Epithelial cell of esophagus (primary cell): ENCODE data around the gene TMEM175.

Experiments used
- DNase-seq: peaks from one replicate; pipeline ENCODE4 v3.0.0; 2010; ENCODE audit warnings: low read depth
- H3K4me3 ChIP-seq: 2 replicates; pipeline ENCODE4 v1.5.1; 2011; ENCODE audit warnings: mild to moderate bottlenecking, low read length, control low read depth
- TF ChIP-seq, protein P1 (sequence below): IDR thresholded peaks from 2 replicates; pipeline ENCODE4 v1.5.1; 2011; ENCODE audit warnings: low read depth, mild to moderate bottlenecking, low read length, control low read depth, inconsistent platforms; ENCODE audit not compliant: insufficient read depth; ENCODE audit errors: missing control alignments

TMEM175 gene

DNA sequence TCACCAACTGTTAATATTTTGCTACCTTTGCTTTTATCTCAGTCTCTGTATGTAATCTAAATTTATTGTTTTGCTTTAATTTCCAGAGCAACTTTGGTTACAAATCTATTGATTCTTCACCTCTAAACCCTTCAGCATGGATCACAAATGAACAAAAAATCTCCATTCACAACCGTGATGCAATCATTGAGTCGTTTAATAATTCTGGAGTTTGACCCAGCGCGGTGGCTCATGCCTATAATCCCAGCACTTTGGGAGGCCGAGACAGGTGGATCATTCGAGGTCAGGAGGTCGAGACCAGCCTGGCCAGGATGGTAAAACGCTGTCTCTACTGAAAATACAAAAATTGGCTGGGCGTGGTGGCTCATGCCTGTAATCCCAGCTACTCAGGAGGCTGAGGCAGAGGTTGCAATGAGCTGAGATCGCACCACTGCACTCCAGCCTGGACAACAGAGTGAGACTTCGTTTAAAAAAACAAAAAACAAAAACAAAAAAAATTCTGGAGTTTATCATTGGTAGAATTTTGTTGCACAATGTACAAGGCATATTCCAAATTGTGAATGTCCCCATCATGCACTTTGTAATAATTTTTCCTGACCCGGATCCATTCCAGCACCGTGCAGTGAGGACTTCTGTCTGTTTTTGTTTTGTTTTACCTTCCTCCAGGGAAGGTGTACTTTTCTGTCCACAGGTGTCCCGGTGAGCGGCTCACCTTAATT lies 52.2 kb downstream of the TMEM175 start:
- DNase-seq = no peak
- H3K4me3 ChIP-seq = peak overlapping the region; percentile 25
- TF ChIP-seq, protein P1, sequence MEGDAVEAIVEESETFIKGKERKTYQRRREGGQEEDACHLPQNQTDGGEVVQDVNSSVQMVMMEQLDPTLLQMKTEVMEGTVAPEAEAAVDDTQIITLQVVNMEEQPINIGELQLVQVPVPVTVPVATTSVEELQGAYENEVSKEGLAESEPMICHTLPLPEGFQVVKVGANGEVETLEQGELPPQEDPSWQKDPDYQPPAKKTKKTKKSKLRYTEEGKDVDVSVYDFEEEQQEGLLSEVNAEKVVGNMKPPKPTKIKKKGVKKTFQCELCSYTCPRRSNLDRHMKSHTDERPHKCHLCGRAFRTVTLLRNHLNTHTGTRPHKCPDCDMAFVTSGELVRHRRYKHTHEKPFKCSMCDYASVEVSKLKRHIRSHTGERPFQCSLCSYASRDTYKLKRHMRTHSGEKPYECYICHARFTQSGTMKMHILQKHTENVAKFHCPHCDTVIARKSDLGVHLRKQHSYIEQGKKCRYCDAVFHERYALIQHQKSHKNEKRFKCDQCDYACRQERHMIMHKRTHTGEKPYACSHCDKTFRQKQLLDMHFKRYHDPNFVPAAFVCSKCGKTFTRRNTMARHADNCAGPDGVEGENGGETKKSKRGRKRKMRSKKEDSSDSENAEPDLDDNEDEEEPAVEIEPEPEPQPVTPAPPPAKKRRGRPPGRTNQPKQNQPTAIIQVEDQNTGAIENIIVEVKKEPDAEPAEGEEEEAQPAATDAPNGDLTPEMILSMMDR = no peak

DNA sequence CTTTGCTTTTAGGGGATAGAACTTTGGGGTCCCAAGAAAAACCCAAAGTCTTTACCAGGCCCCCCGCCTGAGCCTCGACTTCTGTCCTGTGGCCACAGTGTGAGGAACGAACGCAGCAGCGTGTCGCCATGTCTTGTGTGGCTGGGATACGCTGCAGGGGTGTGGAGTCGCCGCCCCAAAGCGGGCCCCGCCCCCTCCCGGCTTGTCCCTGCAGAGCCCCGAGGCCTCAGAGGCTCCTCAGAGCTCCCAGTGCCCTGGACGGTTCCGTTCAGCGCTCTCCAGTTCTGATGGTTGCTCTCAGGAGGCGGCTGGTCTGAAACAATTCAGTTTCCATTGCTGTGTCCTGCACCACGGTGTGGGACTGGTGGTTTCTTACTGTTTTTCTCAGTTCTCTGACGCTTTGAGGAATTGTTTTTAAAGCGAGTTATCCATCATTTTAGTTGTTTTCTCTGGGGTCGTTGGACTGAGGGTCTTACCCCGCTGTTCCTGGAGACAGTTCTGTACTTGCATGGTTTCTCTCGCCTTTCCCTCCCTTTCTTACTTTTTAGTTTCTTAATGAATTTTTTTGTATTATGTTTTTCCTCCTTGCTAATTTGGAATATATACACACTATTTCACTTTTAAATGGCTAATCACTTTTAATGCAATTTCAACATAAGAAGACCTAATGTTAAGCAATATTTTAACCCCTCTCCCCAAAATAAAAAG lies 53.0 kb downstream of the TMEM175 start:
- DNase-seq = peak; percentile 66
- peak overlapping the region; percentile 25 for H3K4me3 ChIP-seq
- TF ChIP-seq, protein P1 = no peak

DNA sequence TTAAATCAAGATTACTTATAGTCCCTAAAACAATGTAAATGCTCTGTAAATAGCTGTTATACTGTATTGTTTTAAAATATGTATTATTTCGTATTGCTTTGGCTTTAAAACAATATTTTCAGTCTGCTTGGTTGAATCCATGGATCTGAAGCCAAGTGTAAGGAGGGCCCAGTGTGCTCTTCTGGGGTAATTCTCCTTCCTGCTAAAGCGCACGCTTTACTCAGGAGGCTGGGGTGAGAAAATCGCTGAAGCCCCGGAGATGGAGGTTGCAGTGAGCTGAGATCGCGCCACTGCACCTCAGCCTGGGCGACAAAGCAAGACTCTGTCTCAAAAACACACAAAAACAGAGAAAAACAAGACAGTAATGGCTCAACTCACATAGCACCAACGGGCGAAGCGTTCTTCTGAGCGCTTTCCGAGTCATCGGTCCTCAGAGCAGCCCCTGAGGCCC lies 54.2 kb downstream of the TMEM175 start:
- no peak for DNase-seq
- peak overlapping the region; percentile 53 for H3K4me3 ChIP-seq
- TF ChIP-seq, protein P1 = no peak

DNA sequence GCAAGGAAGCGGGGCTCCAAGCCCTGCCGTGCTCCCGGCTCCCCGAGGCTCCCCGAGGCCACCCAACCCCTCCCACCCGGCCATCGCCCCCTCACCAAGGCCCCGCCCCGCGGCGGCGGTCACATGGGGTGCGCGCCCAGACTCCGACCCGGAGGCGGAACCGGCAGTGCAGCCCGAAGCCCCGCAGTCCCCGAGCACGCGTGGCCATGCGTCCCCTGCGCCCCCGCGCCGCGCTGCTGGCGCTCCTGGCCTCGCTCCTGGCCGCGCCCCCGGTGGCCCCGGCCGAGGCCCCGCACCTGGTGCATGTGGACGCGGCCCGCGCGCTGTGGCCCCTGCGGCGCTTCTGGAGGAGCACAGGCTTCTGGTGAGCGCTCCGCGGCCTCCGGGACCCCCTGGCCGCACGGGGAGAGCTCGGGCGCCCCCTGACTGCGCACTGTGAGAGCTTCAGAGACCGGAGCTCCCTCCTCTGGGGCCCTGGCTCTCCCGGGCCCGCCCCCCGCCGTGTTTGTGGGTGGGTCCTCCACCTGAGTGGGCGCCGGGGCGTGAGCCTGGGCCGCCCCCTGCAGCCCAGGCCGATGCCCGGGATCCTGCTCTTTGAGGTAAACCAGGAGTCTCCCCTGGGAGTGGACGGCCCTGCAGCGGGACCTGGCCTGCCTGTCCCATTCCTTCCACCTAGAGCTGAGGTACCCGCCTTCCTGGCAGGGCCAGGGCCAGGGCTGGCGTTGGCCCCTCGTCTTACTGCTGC lies 54.8 kb downstream of the TMEM175 start, which contains the start of gene IDUA:
TSS of gene IDUA (plus strand) at position 166 of the 745 bp plus-strand sequence. CDS start at position 207, 41 bp downstream.
- peak within 1 kb of the TSS; percentile 53 for H3K4me3 ChIP-seq
- TF ChIP-seq, protein P1 = peak; percentile 23
- peak; percentile 67 for DNase-seq

DNA sequence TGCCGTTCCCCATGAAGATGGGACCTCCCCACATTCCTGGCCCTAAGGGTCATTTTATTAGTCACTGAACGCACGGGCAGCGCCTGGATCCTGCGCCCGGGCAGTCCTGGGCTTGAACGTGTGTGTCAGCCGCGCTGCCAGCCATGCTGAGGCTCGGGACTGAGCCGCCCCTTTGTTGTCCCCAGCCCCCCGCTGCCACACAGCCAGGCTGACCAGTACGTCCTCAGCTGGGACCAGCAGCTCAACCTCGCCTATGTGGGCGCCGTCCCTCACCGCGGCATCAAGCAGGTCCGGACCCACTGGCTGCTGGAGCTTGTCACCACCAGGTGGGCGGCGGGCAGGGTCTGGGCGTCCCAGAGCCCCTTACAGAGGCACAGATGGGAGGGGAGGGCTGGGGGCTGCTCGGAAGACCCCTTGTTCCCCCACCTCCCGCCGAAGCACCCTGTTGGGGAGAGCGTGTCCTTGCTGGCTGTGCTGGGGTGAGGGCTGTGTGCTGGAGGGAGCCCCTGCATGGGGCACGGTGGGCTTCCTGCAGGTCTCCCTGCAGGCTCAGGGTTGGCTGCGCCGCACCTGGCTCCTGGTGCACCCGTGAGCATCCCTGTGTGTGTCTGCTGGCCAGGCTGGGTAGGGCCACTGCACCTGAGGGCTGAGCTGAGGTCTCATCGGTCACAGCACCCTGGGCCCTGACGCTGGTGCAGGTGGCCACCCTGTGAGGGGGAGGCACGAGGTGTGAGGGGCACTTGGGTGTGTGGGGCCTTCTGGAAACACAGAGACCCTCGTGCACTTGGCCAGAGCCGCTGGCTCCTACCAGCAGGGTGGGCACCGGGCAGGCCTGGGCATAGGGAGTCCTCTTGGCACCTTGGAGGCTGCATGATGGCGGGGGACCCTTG lies 55.6 kb downstream of the TMEM175 start:
- TF ChIP-seq, protein P1 = no peak
- DNase-seq = peak; percentile 89
- peak overlapping the region; percentile 53 for H3K4me3 ChIP-seq
